Measurements from ENCODE around the gene SEC14L6. TPM values are rescaled to one million over a fixed set of nuclear protein-coding genes. Genes with fewer than 3 reads are reported as not detected.

Gene SEC14L6
- total RNA-seq, 1 donor from 2014 or later, result 0.54 TPM

GRCh38 chr22:30472994-30473720 is 73.4 kb downstream of the SEC14L6 start:
- TF ChIP-seq CTCF (IDR thresholded peaks at IDR 0.05), result no peak
- peaks cover 47% of the 10 kb centered on the region for H3K27me3 Mint-ChIP-seq (ENCODE audit: unreplicated experiment)
- H3K4me1 Mint-ChIP-seq (ENCODE audit: unreplicated experiment), result no peaks in the 10 kb centered on the region
- no peak overlapping the region for H3K4me3 Mint-ChIP-seq (ENCODE audit: unreplicated experiment)
- H3K27ac Mint-ChIP-seq (ENCODE audit: unreplicated experiment), result no peak overlapping the region
- DNase-seq (ENCODE audit: extremely low spot score, unreplicated experiment), result no peak
- H3K36me3 Mint-ChIP-seq (ENCODE audit: unreplicated experiment), result no peaks in the 10 kb centered on the region
- no peaks in the 10 kb centered on the region for H3K9me3 Mint-ChIP-seq (ENCODE audit: unreplicated experiment)

Other genes with a start within 250 kb of the SEC14L6 start
- gene TBC1D10A, start 219.8 kb downstream of the SEC14L6 start, total RNA-seq, result 12.6 and 14.1 TPM in 2 replicates
- 170 and 187 TPM in 2 replicates for gene SF3A1, start 189.8 kb downstream of the SEC14L6 start, total RNA-seq
- 2.9 and 3.7 TPM in 2 replicates for gene CCDC157, start 189.7 kb downstream of the SEC14L6 start, total RNA-seq
- 36.1 and 36.6 TPM in 2 replicates for gene RNF215, start 159.3 kb downstream of the SEC14L6 start, total RNA-seq
- gene SEC14L2, start 149.7 kb downstream of the SEC14L6 start, total RNA-seq, result 14.9 and 19.0 TPM in 2 replicates
- gene MTFP1, start 121.0 kb downstream of the SEC14L6 start, total RNA-seq, result 8.4 and 10.5 TPM in 2 replicates
- not detected in 2 replicates for gene SEC14L3, start 74.7 kb downstream of the SEC14L6 start, total RNA-seq
- not detected in 2 replicates for gene SEC14L4, start 41.0 kb downstream of the SEC14L6 start, total RNA-seq
- 0.21 and 0.46 TPM in 2 replicates for gene GAL3ST1, start 27.9 kb upstream of the SEC14L6 start, total RNA-seq
- 71.6 and 73.5 TPM in 2 replicates for gene PES1, start 45.2 kb upstream of the SEC14L6 start, total RNA-seq
- gene TCN2, start 60.4 kb upstream of the SEC14L6 start, total RNA-seq, result 57.7 and 58.1 TPM in 2 replicates
- 9.4 and 10.2 TPM in 2 replicates for gene SLC35E4, start 89.0 kb upstream of the SEC14L6 start, total RNA-seq
- 10.7 and 11.2 TPM in 2 replicates for gene DUSP18, start 121.1 kb upstream of the SEC14L6 start, total RNA-seq
- gene OSBP2, start 148.1 kb upstream of the SEC14L6 start, total RNA-seq, result 3.8 and 4.2 TPM in 2 replicates